Measurements from ENCODE around the gene GDPD4.

Gene GDPD4

GRCh38 chr11:77294040-77294439 is 7.4 kb downstream of the GDPD4 start:
- DNase-seq = no peak

- DNase-seq = no peak
These were observed 11.7 kb downstream of the GDPD4 start for GRCh38 chr11:77289737-77290136.

- no peak for DNase-seq
These were observed 13.7 kb downstream of the GDPD4 start for GRCh38 chr11:77287615-77288273.

GRCh38 chr11:77287136-77287535 is 14.3 kb downstream of the GDPD4 start:
- no peak for DNase-seq

- DNase-seq = no peak
These were observed 16.7 kb downstream of the GDPD4 start for GRCh38 chr11:77284476-77285468.

- no peak for DNase-seq
These were observed 18.4 kb downstream of the GDPD4 start for GRCh38 chr11:77283101-77283500.

- DNase-seq = no peak
These were observed 22.6 kb downstream of the GDPD4 start for GRCh38 chr11:77278595-77279506.

- no peak for DNase-seq
These were observed 25.2 kb downstream of the GDPD4 start for GRCh38 chr11:77276271-77276670.

- no peak for DNase-seq
These were observed 30.6 kb downstream of the GDPD4 start for GRCh38 chr11:77270921-77271320.

- DNase-seq = no peak
These were observed 31.9 kb downstream of the GDPD4 start for GRCh38 chr11:77269484-77270123.

GRCh38 chr11:77267962-77268361 is 33.5 kb downstream of the GDPD4 start:
- DNase-seq = no peak

- DNase-seq = no peak
These were observed 34.7 kb downstream of the GDPD4 start for GRCh38 chr11:77266766-77267165.

- DNase-seq = no peak
These were observed 38.7 kb downstream of the GDPD4 start for GRCh38 chr11:77262803-77263202.

- no peak for DNase-seq
These were observed 41.8 kb downstream of the GDPD4 start for GRCh38 chr11:77259641-77260040.

- no peak for DNase-seq
These were observed 47.8 kb downstream of the GDPD4 start for GRCh38 chr11:77253690-77254089.

GRCh38 chr11:77252555-77253270 is 48.8 kb downstream of the GDPD4 start:
- DNase-seq = no peak

- DNase-seq = no peak
These were observed 50.4 kb downstream of the GDPD4 start for GRCh38 chr11:77250881-77251640.

GRCh38 chr11:77249427-77249826 is 52.1 kb downstream of the GDPD4 start:
- DNase-seq = no peak

- DNase-seq = no peak
These were observed 57.0 kb downstream of the GDPD4 start for GRCh38 chr11:77244277-77245027.

- no peak for DNase-seq
These were observed 64.6 kb downstream of the GDPD4 start for GRCh38 chr11:77236901-77237300.

Measured in effector CD4-positive, alpha-beta T cell (primary cell).